Measurements from ENCODE around the gene GLCCI1. TPM values are rescaled to one million over a fixed set of nuclear protein-coding genes. Genes with fewer than 3 reads are reported as not detected.

GLCCI1 gene
- polyA plus RNA-seq, 2 of the 4 experiments (the other 2 are of a cell fraction) = 1.2 to 2.8 TPM

DNA sequence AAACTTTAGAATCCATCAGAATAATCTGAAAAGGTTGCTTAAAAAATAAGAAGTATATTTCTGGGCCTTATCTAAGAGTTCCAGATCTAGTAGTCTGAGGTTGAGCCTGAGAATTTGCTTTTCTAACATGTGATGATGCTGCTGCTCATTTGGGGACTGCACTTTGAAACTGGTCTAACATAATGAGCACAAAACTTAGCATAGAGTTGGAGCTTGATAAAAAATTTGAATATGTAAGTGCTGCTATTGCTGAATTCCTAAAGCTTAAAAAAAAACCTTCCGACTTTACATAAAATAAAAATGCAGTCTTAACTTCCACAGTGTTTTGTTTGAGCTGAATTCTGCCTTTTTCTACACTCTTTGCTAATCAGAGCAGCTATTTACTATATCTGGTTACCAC lies 48.8 kb downstream of the GLCCI1 start:
- no peak overlapping the region for H3K4me2 ChIP-seq
- 36% methylated on average over 1 of the region's 1 CpG for WGBS (ENCODE audit: missing lambda C conversion rate)
- H3K4me3 ChIP-seq = no peak overlapping the region
- TF ChIP-seq, protein P1, sequence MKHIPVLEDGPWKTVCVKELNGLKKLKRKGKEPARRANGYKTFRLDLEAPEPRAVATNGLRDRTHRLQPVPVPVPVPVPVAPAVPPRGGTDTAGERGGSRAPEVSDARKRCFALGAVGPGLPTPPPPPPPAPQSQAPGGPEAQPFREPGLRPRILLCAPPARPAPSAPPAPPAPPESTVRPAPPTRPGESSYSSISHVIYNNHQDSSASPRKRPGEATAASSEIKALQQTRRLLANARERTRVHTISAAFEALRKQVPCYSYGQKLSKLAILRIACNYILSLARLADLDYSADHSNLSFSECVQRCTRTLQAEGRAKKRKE (CRISPR knock-in tag; IDR thresholded peaks at IDR 0.05; ENCODE audit: low read depth) = no peak
- TF ChIP-seq, protein P2, sequence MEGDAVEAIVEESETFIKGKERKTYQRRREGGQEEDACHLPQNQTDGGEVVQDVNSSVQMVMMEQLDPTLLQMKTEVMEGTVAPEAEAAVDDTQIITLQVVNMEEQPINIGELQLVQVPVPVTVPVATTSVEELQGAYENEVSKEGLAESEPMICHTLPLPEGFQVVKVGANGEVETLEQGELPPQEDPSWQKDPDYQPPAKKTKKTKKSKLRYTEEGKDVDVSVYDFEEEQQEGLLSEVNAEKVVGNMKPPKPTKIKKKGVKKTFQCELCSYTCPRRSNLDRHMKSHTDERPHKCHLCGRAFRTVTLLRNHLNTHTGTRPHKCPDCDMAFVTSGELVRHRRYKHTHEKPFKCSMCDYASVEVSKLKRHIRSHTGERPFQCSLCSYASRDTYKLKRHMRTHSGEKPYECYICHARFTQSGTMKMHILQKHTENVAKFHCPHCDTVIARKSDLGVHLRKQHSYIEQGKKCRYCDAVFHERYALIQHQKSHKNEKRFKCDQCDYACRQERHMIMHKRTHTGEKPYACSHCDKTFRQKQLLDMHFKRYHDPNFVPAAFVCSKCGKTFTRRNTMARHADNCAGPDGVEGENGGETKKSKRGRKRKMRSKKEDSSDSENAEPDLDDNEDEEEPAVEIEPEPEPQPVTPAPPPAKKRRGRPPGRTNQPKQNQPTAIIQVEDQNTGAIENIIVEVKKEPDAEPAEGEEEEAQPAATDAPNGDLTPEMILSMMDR (IDR thresholded peaks at IDR 0.05) = no peak
- no peak for TF ChIP-seq NPAS2 (CRISPR knock-in tag; IDR thresholded peaks at IDR 0.05; ENCODE audit: borderline replicate concordance)
- no peak for TF ChIP-seq POLR2A (IDR thresholded peaks at IDR 0.05; ENCODE audit: low read length)
- TF ChIP-seq, protein P3, sequence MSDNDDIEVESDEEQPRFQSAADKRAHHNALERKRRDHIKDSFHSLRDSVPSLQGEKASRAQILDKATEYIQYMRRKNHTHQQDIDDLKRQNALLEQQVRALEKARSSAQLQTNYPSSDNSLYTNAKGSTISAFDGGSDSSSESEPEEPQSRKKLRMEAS (IDR thresholded peaks at IDR 0.05) = no peak
- no peak for TF ChIP-seq NR3C1 (IDR thresholded peaks at IDR 0.05)
- TF ChIP-seq CEBPB (IDR thresholded peaks at IDR 0.05) = no peak
- ChIA-PET POLR2A (interaction anchor here (1.0 kb wide), 1 partner anchor 49 kb away, joined by 3 read pairs; the partner anchor contains the start of gene GLCCI1), CTCF (no interaction called here)
- DNase-seq (ENCODE audit: low read depth in 1 of 2, low spot score in 1 of 2) = no peak
- H3K27ac ChIP-seq = no peak overlapping the region
- ATAC-seq = no peak
- H3K4me1 ChIP-seq = no peaks in the 10 kb centered on the region
- no peaks in the 10 kb centered on the region for H3K9me3 ChIP-seq
- FAIRE-seq = no peak

DNA sequence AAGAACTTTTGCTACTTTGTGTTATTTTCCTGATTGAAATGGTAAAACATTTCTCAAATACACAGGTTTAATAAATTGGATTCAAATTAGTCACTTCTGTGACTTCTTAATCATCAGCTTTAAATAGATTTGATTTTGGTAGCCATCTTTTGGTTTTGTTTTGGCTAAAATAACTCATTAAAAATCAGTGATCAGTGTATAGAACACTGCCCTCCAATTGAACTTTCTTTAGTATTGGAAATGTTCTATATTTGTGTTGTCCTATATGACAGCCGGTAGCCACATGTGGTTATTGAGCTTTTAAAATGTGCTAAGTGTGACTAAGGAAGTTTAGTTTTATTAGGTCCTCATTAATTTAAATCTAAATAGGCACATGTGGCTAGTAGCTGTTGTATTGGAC lies 50.4 kb downstream of the GLCCI1 start:
- ATAC-seq (no peak), FAIRE-seq (no peak), DNase-seq (ENCODE audit: low read depth in 1 of 2, low spot score in 1 of 2) (no peak)
- Histone ChIP-seq H3K4me1 (no peaks in the 10 kb centered on the region), H3K4me3 (no peak overlapping the region), H3K4me2 (no peak overlapping the region), H3K9me3 (no peaks in the 10 kb centered on the region), H3K27ac (no peak overlapping the region)
- POLR2A ChIA-PET = no interaction called here
- CTCF ChIA-PET = no interaction called here
- TF ChIP-seq FOSB (CRISPR knock-in tag; IDR thresholded peaks at IDR 0.05) (no peak), NPAS2 (CRISPR knock-in tag; IDR thresholded peaks at IDR 0.05; ENCODE audit: borderline replicate concordance) (no peak), CHD2 (IDR thresholded peaks at IDR 0.05; ENCODE audit: low read length, partially characterized antibody) (no peak), JUNB (IDR thresholded peaks at IDR 0.05) (no peak), POLR2AphosphoS2 (conservative IDR thresholded peaks at IDR 0.05; ENCODE audit: low read length) (no peak), KDM1A (IDR thresholded peaks at IDR 0.05; ENCODE audit: low read depth) (no peak), ZSCAN20 (CRISPR knock-in tag; IDR thresholded peaks at IDR 0.05) (no peak), NR3C1 (IDR thresholded peaks at IDR 0.05) (no peak), KDM5A (IDR thresholded peaks at IDR 0.05) (no peak), MAZ (IDR thresholded peaks at IDR 0.05; ENCODE audit: borderline replicate concordance, low read depth, low read length) (no peak), MAFK (IDR thresholded peaks at IDR 0.05; ENCODE audit: partially characterized antibody) (no peak), RFX5 (IDR thresholded peaks at IDR 0.05) (no peak), CHD4 (IDR thresholded peaks at IDR 0.05; ENCODE audit: borderline replicate concordance) (no peak), TP53 (CRISPR knock-in tag; IDR thresholded peaks at IDR 0.05) (no peak), SREBF2 (IDR thresholded peaks at IDR 0.05) (no peak), RNF2 (IDR thresholded peaks at IDR 0.05; ENCODE audit: borderline replicate concordance, low read depth) (no peak)
- TF ChIP-seq, protein P4, sequence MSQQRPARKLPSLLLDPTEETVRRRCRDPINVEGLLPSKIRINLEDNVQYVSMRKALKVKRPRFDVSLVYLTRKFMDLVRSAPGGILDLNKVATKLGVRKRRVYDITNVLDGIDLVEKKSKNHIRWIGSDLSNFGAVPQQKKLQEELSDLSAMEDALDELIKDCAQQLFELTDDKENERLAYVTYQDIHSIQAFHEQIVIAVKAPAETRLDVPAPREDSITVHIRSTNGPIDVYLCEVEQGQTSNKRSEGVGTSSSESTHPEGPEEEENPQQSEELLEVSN (IDR thresholded peaks at IDR 0.05; ENCODE audit: borderline replicate concordance, low read depth) = no peak
- TF ChIP-seq, protein P5, sequence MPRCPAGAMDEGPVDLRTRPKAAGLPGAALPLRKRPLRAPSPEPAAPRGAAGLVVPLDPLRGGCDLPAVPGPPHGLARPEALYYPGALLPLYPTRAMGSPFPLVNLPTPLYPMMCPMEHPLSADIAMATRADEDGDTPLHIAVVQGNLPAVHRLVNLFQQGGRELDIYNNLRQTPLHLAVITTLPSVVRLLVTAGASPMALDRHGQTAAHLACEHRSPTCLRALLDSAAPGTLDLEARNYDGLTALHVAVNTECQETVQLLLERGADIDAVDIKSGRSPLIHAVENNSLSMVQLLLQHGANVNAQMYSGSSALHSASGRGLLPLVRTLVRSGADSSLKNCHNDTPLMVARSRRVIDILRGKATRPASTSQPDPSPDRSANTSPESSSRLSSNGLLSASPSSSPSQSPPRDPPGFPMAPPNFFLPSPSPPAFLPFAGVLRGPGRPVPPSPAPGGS (IDR thresholded peaks at IDR 0.05) = no peak
- TF ChIP-seq, protein P6, sequence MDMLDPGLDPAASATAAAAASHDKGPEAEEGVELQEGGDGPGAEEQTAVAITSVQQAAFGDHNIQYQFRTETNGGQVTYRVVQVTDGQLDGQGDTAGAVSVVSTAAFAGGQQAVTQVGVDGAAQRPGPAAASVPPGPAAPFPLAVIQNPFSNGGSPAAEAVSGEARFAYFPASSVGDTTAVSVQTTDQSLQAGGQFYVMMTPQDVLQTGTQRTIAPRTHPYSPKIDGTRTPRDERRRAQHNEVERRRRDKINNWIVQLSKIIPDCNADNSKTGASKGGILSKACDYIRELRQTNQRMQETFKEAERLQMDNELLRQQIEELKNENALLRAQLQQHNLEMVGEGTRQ (IDR thresholded peaks at IDR 0.05) = no peak
- WGBS (ENCODE audit: missing lambda C conversion rate) = 84% methylated on average over 1 of the region's 1 CpG
